Panc1 (cell line): Measurements from ENCODE around the gene SCAP. TPM values are rescaled to one million over a fixed set of nuclear protein-coding genes. Genes with fewer than 3 reads are reported as not detected.

Source experiments
- ATAC-seq: fragments of 200-7000 bp; cut with Tn5 transposase; 2 replicates; pipeline ENCODE4 v1.9.1; 2020; ENCODE audit warnings: mild to moderate bottlenecking, moderate library complexity
- BruUV-seq: library from RNA; stranded (reverse); fragments of 400-500 nt; replicated peaks from 2 replicates; lab custom pipeline; 2021; lab: Mats Ljungman, UMichigan
- CTCF ChIA-PET: fragments of 300-600 bp; sonication (Branson Sonifier 250); formaldehyde crosslinking; loops from one replicate; lab custom pipeline; 2022; ENCODE audit warnings: antibody characterized with exemption; lab: Charles Lee
- POLR2A ChIA-PET: fragments of 300-600 bp; sonication (Branson Sonifier 250); formaldehyde crosslinking; loops from one replicate; lab custom pipeline; 2022; ENCODE audit warnings: antibody characterized with exemption; lab: Charles Lee
- DNase-seq: peaks from one replicate; pipeline ENCODE4 v3.0.0-alpha.2; 2010; ENCODE audit warnings: low read depth, low spot score
- H3K27ac ChIP-seq: 2 replicates; pipeline ENCODE4 v1.5.1; 2011; ENCODE audit warnings: mild to moderate bottlenecking, low read length, inconsistent platforms
- H3K27me3 ChIP-seq: fragments of 200-500 bp; sonication (Bioruptor generic); 2 replicates; pipeline ENCODE4 v1.6.0; 2014; ENCODE audit warnings: low read length, inconsistent platforms; ENCODE audit not compliant: control insufficient read depth, insufficient read depth
- H3K36me3 ChIP-seq: fragments of 200-500 bp; sonication (Bioruptor generic); 2 replicates; pipeline ENCODE4 v1.5.1; 2014; ENCODE audit warnings: inconsistent platforms, mild to moderate bottlenecking, low read length, moderate library complexity; ENCODE audit not compliant: control insufficient read depth, insufficient read depth
- H3K4me1 ChIP-seq: 2 replicates; pipeline ENCODE4 v1.5.1; 2011; ENCODE audit warnings: inconsistent platforms, mild to moderate bottlenecking, low read length, moderate library complexity; ENCODE audit not compliant: control insufficient read depth, insufficient read depth
- H3K4me3 ChIP-seq, 2 experiments: 2 replicates each; pipeline ENCODE4 v1.5.1; 2011 to 2012; ENCODE audit warnings: low read depth in 2 of 2, low read length in 2 of 2, mild to moderate bottlenecking in 2 of 2, inconsistent platforms in 1 of 2, moderate library complexity in 1 of 2
- H3K9me3 ChIP-seq: fragments of 200-500 bp; sonication (Bioruptor generic); 2 replicates; pipeline ENCODE4 v1.5.1; 2014; ENCODE audit warnings: low read depth, mild to moderate bottlenecking, inconsistent platforms, low read length, moderate library complexity; ENCODE audit not compliant: control insufficient read depth, insufficient read depth
- CTCF ChIP-seq: fragments of 450-650 bp; IDR thresholded peaks from 2 replicates; pipeline ENCODE4 v1.5.1; 2017; ENCODE audit warnings: mild to moderate bottlenecking
- POLR2AphosphoS5 ChIP-seq: IDR thresholded peaks from 2 replicates; pipeline ENCODE4 v1.6.1; 2012; ENCODE audit warnings: mild to moderate bottlenecking, low read depth, low read length, moderate library complexity
- REST ChIP-seq, 2 experiments: IDR thresholded peaks; 2 replicates each; pipeline ENCODE4 v1.6.1; 2011 to 2012; ENCODE audit warnings: low read depth in 2 of 2, control low read depth in 1 of 2, low read length in 1 of 2, mild to moderate bottlenecking in 1 of 2, moderate library complexity in 1 of 2; ENCODE audit not compliant: insufficient read depth in 1 of 2
- SIN3A ChIP-seq: IDR thresholded peaks from 2 replicates; pipeline ENCODE4 v1.6.1; 2012; ENCODE audit warnings: low read depth, mild to moderate bottlenecking, low read length, moderate library complexity, borderline replicate concordance; ENCODE audit not compliant: insufficient read depth
- TCF7L2 ChIP-seq: IDR thresholded peaks from 2 replicates; pipeline ENCODE4 v1.6.1; 2011; ENCODE audit warnings: mild to moderate bottlenecking, low read depth, low read length, inconsistent platforms
- in situ Hi-C: cut with HindIII; loops from 2 replicates; pipeline ENCODE4 v1.10.0; 2016; ENCODE audit warnings: low sequenced_read_pairs, low pct_unique_long_range_greater_than_20kb
- intact Hi-C: fragments of 100-400 bp; cut with micrococcal nuclease; formaldehyde crosslinking; loops from one replicate; pipeline ENCODE4 v1.10.0; 2022; ENCODE audit not compliant: unreplicated experiment
- total RNA-seq: library from RNA; stranded (reverse); gene quantifications from one replicate; pipeline ENCODE4 v1.2.1, GENCODE V29; 2021; ENCODE audit not compliant: unreplicated experiment

SCAP gene
- total RNA-seq, 1 experiment from 2014 or later, result 49.7 TPM

DNA sequence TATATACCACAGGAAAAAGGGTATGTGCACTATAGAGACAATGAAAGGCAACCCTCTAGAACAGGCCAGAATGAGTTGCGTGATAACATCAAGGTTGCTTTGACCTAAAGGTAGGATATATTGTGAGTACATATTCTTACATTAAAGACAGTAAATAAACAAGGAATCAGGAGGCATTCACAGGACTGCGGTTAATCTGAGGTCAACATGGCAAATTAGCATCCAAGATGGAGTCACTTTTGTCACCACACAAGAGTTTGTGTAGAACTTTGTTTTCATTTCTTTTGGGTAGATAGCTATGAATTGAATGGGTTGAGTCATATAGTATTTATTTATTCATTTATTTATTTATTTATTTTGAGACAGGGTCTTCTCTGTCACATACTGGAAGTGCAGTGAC, 11.5 kb upstream of the SCAP start:
- Histone ChIP-seq H3K36me3 (no peaks in the 10 kb centered on the region), H3K9me3 (no peaks in the 10 kb centered on the region), H3K27ac (no peak overlapping the region), H3K4me1 (no peaks in the 10 kb centered on the region), H3K4me3 (no peak overlapping the region), H3K27me3 (no peaks in the 10 kb centered on the region)
- in situ Hi-C loops (no loop called here), intact Hi-C loops (no loop called here)
- DNase-seq (no peak), ATAC-seq (no peak)
- no TSS peak for BruUV-seq
- ChIA-PET CTCF (no interaction called here), POLR2A (no interaction called here)
- no peak for TF ChIP-seq REST (IDR thresholded peaks at IDR 0.05; ENCODE audit: insufficient read depth in 1 of 2, low read depth in 2 of 2, low read length in 1 of 2)
- TF ChIP-seq TCF7L2, result no peak
- no peak for TF ChIP-seq SIN3A
- no peak for TF ChIP-seq POLR2AphosphoS5
- no peak for TF ChIP-seq CTCF

DNA sequence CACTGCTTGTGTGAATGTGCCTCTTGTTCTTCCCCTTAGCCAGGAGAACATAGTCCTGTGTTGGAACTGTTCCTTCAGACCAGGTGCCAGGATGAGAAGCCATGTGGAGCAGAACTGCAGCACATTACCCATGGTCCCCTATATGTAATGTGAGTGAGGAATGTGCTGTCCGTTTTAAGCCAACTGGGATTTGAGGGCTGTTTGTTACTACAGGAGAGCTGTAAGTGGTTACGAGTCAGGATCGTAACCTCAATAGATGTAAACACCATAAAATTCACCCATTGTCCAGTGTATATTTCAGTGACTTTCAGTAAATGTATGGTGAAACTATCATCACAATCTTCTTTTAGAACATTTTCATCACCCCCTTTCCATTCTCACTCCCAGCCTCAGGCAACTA, 10.1 kb upstream of the SCAP start:
- H3K27ac ChIP-seq, result no peak overlapping the region
- H3K36me3 ChIP-seq, result no peaks in the 10 kb centered on the region
- no peak for DNase-seq
- H3K4me3 ChIP-seq, result no peak overlapping the region
- in situ Hi-C loops, result no loop called here
- intact Hi-C loops, result no loop called here
- ATAC-seq, result peak; percentile 63; the same call in 1 of the 2 replicates
- H3K4me1 ChIP-seq, result no peaks in the 10 kb centered on the region
- TF ChIP-seq CTCF (no peak), SIN3A (no peak), POLR2AphosphoS5 (no peak), REST (IDR thresholded peaks at IDR 0.05; ENCODE audit: insufficient read depth in 1 of 2, low read depth in 2 of 2, low read length in 1 of 2) (no peak), TCF7L2 (no peak)
- BruUV-seq, result no TSS peak
- ChIA-PET CTCF (no interaction called here), POLR2A (interaction anchor here (0.6 kb wide), 1 partner anchor 23 kb away, joined by 3 read pairs; no protein-coding TSS in a partner anchor)
- H3K27me3 ChIP-seq, result no peaks in the 10 kb centered on the region
- no peaks in the 10 kb centered on the region for H3K9me3 ChIP-seq
